ENCODE data around the gene IPO11. TPM values are rescaled to one million over a fixed set of nuclear protein-coding genes. Genes with fewer than 3 reads are reported as not detected.

IPO11 gene
- total and polyA plus RNA-seq, 9 donors, result 10.4 to 40.3 (median 24.6) TPM

DNA sequence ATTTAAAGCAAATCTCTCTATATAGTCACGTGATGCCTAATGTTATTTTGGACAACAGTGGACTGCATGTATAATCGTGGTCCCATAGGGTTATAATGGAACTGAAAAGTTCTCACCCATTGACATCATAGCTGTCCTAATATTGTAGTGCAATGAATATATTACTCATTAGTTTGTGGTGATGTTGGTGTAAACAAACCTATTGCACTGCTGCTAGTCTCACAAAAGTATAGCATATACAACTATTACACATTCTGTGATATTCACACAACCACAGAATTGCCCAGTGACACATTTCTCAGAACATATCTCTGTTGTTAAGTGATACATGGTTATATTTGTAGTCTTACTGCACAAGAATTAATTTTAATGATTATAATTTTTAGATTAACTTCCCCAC is 37.7 kb downstream of the IPO11 start:
- intact Hi-C loops (cut with DNase I), result no loop called here
- no peaks in the 10 kb centered on the region for H3K9me3 ChIP-seq
- H3K36me3 ChIP-seq, result no peaks in the 10 kb centered on the region
- DNase-seq, result no peak
- 85 to 97% (median 88%) methylated on average over 2 of the region's 2 CpGs for WGBS, 3 donors
- no peaks in the 10 kb centered on the region for H3K27me3 ChIP-seq
- no peak overlapping the region for H3K27ac ChIP-seq
- no peak overlapping the region for H3K4me3 ChIP-seq
- H3K4me1 ChIP-seq (ENCODE audit: insufficient read depth), result no peaks in the 10 kb centered on the region
- TF ChIP-seq EP300 (IDR thresholded peaks at IDR 0.05) (no peak), POLR2A (IDR thresholded peaks at IDR 0.05) (no peak)
- TF ChIP-seq, protein P1, sequence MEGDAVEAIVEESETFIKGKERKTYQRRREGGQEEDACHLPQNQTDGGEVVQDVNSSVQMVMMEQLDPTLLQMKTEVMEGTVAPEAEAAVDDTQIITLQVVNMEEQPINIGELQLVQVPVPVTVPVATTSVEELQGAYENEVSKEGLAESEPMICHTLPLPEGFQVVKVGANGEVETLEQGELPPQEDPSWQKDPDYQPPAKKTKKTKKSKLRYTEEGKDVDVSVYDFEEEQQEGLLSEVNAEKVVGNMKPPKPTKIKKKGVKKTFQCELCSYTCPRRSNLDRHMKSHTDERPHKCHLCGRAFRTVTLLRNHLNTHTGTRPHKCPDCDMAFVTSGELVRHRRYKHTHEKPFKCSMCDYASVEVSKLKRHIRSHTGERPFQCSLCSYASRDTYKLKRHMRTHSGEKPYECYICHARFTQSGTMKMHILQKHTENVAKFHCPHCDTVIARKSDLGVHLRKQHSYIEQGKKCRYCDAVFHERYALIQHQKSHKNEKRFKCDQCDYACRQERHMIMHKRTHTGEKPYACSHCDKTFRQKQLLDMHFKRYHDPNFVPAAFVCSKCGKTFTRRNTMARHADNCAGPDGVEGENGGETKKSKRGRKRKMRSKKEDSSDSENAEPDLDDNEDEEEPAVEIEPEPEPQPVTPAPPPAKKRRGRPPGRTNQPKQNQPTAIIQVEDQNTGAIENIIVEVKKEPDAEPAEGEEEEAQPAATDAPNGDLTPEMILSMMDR (IDR thresholded peaks at IDR 0.05), result no peak

DNA sequence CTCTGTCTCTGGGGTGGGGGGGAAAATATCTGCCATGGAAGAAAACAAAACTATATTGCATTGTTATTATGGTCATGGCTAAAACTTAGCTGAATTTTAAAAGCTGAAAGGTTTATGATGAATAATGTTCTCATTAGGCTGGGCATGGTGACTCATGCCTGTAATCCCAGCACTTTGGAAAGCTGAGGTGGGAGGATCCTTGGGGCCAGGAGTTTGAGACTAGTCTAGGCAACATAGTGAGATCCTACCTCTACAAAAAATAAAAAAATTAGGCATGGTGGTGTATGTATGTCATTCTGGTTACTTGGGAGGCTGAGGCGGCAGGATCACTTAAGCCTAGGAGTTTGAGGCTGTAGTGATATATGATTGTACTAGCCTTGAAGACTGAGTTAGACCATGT is 44.5 kb downstream of the IPO11 start:
- WGBS, 3 donors, result 97 to 100% (median 98%) methylated on average over 1 of the region's 1 CpG
- no peaks in the 10 kb centered on the region for H3K9me3 ChIP-seq
- DNase-seq, result no peak
- intact Hi-C loops (cut with DNase I), result loop anchor here in 1 of 4 donors (5.0 kb wide), 1 partner anchor 1505 kb away; the partner anchor contains the start of gene HTR1A
- H3K36me3 ChIP-seq, result no peaks in the 10 kb centered on the region
- peaks cover 4% of the 10 kb centered on the region for H3K4me1 ChIP-seq (ENCODE audit: insufficient read depth)
- TF ChIP-seq POLR2A (IDR thresholded peaks at IDR 0.05), result no peak
- TF ChIP-seq EP300 (IDR thresholded peaks at IDR 0.05), result no peak
- TF ChIP-seq, protein P1 (IDR thresholded peaks at IDR 0.05), result no peak
- no peaks in the 10 kb centered on the region for H3K27me3 ChIP-seq
- H3K4me3 ChIP-seq, result no peak overlapping the region
- no peak overlapping the region for H3K27ac ChIP-seq

DNA sequence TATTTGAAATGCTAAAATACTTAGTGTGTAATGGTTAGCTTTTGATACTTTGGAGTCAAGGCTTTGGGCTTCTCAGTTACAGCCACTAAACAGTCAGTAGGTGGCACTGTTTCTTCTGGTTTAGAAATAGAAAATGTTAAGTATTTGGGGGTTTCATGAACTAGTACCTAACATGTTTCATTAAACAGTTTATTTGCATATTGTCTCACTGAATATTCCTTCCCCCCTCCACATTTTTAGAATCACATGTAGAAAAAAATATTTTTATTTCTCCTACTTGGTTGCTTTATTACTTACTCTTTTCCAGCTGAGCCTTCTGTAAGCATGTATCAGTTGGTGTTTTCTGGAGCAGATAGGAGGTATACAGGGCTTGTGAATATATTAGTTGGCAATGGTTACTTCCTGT is 48.0 kb downstream of the IPO11 start:
- H3K36me3 ChIP-seq, result no peaks in the 10 kb centered on the region
- no peak for DNase-seq
- TF ChIP-seq POLR2A (IDR thresholded peaks at IDR 0.05), result no peak
- TF ChIP-seq, protein P1 (IDR thresholded peaks at IDR 0.05), result peak; percentile 48 to 72 (median 65)
- H3K27ac ChIP-seq, result peak overlapping the region in 1 of 2 donors; percentile 9
- no peaks in the 10 kb centered on the region for H3K27me3 ChIP-seq
- H3K9me3 ChIP-seq, result no peaks in the 10 kb centered on the region
- intact Hi-C loops (cut with DNase I), result loop anchor here in 2 of 4 donors (5.0 to 10.0 kb wide), 2 partner anchors 314 to 1502 kb away; partner anchors contain the start of gene HTR1A (in 1 of the 2)
- no peak overlapping the region for H3K4me3 ChIP-seq
- peaks cover 4% of the 10 kb centered on the region for H3K4me1 ChIP-seq (ENCODE audit: insufficient read depth)

DNA sequence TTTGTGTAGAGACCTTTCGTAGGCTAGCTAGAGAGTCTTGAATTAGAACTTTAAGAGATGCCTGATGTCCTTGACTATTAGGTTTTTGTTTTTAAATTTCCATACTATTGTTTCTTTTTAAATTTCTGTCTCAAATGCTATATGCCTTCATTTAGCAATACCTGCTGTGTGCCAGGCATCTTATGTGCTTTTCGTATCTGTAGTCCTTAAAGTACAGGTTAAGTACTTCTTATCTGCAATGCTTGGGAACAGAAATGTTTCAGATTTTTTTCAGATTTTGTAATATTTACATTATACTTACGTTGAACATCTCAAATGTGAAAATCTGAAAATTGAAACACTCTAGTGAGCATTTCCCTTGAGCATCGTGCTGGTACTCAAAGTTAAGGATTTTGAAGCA is 49.0 kb downstream of the IPO11 start:
- H3K36me3 ChIP-seq, result no peaks in the 10 kb centered on the region
- H3K27me3 ChIP-seq, result no peaks in the 10 kb centered on the region
- H3K27ac ChIP-seq, result peak overlapping the region in 1 of 2 donors; percentile 9
- no peak overlapping the region for H3K4me3 ChIP-seq
- TF ChIP-seq, protein P1 (IDR thresholded peaks at IDR 0.05), result no peak
- H3K4me1 ChIP-seq (ENCODE audit: insufficient read depth), result peaks cover 6% of the 10 kb centered on the region
- no peak for DNase-seq
- H3K9me3 ChIP-seq, result no peaks in the 10 kb centered on the region
- intact Hi-C loops (cut with DNase I), result loop anchor here in 2 of 4 donors (5.0 to 10.0 kb wide), 2 partner anchors 313 to 1501 kb away; partner anchors contain the start of gene HTR1A (in 1 of the 2)
- WGBS, 3 donors, result 59 to 83% (median 79%) methylated on average over 4 of the region's 4 CpGs

All from ovary (tissue), 9 donors.